DOHH2 (cell line): ENCODE data around the gene CACNA1I.

Source experiments
- EZH2phosphoT487 ChIP-seq: fragments of 200-600 bp; sonication (generic); IDR thresholded peaks from 2 replicates; pipeline ENCODE4 v1.6.1; 2017; ENCODE audit warnings: borderline replicate concordance, mild to moderate bottlenecking, antibody characterized with exemption, low read length, moderate library complexity, mixed read lengths
- TF ChIP-seq, protein P1 (sequence below): fragments of 200-600 bp; sonication (generic); IDR thresholded peaks from one replicate; pipeline ENCODE4 v1.5.1; 2014; ENCODE audit warnings: antibody characterized with exemption, mild to moderate bottlenecking, low read depth, low read length; ENCODE audit not compliant: poor library complexity, severe bottlenecking

GRCh38 chr22:39658367-39658766 lies 87.8 kb downstream of the CACNA1I start:
- TF ChIP-seq, protein P1, sequence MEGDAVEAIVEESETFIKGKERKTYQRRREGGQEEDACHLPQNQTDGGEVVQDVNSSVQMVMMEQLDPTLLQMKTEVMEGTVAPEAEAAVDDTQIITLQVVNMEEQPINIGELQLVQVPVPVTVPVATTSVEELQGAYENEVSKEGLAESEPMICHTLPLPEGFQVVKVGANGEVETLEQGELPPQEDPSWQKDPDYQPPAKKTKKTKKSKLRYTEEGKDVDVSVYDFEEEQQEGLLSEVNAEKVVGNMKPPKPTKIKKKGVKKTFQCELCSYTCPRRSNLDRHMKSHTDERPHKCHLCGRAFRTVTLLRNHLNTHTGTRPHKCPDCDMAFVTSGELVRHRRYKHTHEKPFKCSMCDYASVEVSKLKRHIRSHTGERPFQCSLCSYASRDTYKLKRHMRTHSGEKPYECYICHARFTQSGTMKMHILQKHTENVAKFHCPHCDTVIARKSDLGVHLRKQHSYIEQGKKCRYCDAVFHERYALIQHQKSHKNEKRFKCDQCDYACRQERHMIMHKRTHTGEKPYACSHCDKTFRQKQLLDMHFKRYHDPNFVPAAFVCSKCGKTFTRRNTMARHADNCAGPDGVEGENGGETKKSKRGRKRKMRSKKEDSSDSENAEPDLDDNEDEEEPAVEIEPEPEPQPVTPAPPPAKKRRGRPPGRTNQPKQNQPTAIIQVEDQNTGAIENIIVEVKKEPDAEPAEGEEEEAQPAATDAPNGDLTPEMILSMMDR: no peak
- TF ChIP-seq EZH2phosphoT487: no peak
